Fibroblast of skin of left biceps (primary cell): ENCODE results near the gene MUL1.

Source experiments
- DNase-seq, 2 experiments: peaks; one replicate each; pipeline ENCODE4 v3.0.0-alpha.2; 2013; ENCODE audit warnings: low read depth in 2 of 2

MUL1 gene

DNA sequence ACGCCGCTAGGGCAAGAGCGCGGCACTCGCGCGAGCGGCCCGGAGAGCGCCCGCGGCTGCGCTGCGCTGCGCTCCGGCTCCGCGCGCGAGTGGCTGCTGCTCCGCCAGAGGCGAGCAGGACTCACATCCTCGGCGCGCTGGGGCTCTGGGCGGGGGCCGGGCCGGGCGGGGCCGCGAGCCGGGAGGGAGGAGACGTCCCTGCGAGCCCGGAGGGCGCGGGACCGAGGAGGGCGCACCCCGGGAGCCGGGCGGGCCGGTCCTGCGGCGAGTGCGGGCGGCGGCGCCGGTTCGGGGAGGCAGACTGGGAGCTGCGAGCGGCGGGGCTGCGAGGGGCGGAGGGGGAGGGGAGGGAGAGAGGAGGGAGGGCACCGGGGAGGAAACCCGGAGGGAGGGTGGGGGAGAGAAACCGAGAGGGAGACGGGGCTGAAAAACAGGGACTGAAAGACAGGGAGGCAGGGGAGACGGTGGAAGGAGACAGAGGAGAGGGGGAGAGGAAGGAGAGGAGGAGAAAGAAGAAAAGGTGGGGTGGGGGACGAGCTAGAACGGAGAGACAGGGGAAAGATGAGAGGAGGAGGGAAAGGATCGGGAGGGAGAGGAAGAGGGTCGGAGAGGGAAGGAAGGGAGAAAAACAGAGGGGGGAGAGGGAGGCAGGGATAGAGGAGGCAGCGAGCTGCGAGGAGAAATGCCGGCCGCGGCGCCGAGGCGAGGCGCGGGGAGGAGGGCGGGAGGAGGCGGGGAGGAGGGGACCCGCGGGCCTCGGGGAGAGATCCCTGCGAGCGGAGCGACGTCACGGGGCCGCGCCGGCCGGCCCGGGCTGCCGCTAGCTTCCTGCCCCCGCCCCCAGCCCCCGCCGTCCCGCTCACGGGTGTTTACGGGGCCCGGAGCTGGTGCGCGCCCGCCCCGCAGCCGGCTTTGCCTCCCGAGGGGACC, 22.2 kb downstream of the MUL1 start, which contains the start of gene CAMK2N1:
TSS of gene CAMK2N1 (minus strand) at position 684 of the 930 bp plus-strand sequence. CDS start 831 bp downstream, outside the sequence.
- DNase-seq, result peak in 1 of 2 experiments; percentile 26

DNA sequence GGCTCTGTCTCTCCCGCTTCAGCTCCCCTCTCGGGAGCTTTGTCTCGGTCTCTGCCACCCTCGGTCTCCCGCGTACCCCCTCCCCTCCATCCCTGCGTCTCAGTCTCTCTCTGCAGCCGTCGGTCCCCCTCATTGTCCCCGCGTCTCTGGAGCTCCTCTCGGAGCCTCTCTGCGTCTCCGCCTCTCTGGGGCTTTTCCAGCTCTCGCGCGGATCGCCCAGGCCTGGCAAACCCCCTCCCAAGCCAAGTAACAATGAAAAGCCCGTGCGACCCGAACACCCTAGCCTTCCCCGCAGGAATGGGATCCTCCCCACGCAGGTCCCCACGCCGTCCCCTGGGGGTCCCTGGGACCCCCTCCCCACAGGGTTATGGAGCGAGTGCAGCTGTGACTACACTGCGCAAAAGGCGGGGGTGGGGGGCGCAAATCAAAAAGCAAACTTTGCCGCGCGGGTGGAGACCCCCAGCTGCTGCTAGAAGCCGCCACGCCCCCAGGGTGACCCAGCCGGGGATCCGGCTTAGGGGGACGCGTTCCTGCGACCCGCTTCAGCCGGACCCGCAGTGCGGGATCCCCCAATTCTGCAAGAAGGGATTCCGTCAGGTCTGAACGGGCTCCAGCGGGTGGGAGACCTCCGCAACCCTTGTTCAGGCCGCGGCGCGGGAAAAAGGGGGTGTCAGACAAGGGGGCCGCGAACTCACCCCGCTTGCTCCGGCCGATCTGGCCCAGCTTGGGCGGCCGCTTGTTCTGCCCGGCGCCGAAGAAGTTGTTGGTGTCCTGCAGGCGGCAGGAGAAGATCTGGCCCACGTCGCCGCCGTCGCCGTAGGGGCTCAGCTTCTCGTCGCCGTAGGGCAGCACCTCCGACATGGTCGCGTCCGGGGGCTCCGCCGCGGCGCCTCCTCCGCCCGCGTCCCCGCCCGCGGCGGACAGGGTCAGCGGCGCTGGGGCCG, 23.2 kb downstream of the MUL1 start:
- DNase-seq, result no peak

DNA sequence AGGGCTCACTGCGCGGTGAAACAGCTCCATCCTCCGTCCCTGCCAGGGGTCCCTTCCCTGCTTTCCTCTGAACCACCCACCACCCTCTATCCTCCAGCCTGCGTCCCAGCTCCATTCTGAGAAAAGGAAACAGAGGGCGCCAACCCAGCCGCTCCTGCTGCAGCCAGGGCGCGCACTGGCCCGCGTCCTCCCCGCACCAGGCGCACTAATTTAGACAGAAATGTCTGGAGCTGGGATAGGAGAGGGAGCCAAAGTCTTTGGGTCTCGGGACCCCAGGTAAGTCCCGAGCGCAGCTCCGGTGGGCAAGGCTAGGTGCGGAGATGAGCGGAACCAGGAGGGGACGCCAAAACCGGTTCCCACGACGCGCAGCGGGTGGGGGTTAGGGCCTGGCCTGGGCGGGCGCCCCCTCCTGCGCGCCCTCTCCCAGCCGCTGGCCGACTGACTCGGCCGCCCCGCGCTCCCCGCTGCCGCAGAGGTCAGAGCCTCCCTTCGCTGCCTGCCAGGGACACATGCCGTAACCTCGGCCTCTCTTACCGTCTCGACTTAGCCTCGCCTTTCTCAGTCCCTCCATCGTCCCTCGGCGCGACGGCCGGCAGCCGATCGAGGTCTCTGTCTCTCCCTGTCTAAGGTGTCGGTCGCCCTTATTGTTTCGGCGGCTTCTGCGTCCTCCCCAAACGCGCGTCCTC, 24.0 kb downstream of the MUL1 start:
- DNase-seq, result no peak

DNA sequence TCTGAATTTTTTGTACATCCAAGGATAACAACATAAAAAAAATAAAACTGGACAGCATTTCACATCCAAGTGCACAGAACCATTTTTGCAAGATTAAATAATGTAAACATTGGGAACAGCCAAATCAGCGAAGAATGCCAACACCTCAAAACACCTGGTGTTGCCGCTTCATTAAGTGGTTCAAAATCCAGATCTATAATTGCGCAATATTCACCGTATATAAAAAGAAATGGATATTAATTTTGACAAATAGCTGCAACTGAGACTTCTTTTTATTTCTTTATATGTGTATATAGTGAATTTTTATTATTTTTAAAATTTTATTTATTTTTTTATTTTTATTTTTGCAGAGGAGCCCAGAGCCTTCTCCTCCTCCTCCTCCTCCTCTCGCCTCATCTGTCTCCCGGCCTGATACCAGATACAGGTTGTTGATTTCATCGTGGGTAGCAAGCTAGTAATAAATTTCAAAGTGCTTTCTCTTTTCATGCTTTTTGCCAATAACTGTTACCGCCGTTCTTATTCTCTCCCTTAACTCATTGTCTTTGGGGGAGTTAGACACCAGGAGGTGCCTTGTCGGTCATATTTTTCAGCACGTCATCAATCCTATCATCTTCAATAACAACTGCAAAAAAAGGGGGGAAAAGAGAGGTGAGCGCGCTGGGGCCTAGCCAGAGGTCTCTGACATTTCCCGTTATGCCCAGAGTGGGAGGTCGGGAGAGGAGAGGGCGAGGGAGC, 24.7 kb downstream of the MUL1 start:
- DNase-seq, result no peak

DNA sequence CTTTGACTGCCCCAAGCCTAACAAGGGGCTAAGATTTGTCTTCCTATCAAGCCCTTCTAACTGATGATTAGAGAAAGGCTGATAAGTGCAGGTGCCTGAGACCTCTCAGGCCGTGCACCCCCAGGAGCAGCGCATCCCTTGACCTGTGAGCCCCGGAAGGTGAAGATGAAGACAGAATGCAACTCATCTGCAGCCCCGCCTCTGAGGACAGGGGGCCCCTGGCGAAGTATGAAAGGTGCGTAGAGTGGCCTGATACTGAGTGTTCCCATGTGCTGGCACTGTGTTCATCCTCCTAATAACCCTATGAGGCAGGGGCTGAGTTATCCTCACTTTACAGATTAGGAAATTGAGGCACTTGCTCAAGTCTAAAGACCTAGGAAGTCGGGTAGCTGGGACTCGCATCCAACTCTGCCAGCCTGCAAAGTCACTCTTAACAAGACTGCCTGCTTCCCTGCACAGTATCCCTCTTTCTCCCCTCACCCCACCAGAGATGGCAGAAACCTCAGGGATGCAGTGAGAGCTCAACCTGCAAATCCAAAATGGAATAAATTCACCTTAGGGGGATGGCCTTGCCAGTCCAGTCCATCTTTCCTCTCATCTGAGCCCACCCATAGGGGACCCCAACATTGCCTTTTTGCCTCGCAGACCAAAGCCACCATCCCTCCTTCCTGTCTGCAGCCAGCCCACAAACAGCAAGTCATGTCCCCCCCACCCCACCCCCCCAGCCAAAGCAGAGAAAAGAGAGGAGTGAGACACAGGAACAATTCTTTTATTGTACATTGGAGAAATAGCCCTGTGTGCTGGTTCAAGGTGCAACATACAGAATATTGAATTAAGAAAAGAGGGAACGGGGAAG, 26.1 kb downstream of the MUL1 start:
- DNase-seq, result no peak

DNA sequence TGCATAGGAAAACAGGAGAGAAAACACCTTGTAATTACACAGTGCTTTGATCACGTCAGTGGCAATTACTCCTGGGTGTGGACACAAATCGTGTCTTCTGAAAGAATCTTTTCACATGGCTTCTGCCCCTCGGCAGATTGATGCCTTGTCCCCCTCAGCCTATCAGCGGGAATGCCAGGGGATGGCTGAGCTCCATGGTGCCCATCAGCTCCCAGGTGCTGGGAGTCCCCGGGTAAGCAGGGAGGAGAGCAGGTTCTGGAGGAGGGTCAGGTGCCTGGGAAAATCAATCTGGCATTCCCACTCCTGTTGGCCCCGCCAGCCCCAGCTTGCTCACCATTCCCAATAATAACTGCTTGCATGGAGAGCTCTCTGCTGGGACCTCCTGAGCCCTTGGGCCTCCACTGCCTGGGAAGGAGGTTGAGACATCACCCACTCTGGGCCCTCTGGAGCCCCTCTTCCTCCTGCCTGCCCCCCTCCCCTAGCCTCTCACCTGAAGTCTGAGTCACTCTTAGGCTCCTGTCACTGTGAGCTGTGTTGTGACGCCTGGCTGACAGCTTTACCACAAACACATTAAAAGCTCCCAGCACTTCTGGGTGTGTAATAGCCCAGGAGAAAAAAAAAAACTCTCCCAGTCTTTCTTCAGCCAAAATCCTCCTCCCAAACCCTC, 26.9 kb downstream of the MUL1 start:
- DNase-seq, result no peak

DNA sequence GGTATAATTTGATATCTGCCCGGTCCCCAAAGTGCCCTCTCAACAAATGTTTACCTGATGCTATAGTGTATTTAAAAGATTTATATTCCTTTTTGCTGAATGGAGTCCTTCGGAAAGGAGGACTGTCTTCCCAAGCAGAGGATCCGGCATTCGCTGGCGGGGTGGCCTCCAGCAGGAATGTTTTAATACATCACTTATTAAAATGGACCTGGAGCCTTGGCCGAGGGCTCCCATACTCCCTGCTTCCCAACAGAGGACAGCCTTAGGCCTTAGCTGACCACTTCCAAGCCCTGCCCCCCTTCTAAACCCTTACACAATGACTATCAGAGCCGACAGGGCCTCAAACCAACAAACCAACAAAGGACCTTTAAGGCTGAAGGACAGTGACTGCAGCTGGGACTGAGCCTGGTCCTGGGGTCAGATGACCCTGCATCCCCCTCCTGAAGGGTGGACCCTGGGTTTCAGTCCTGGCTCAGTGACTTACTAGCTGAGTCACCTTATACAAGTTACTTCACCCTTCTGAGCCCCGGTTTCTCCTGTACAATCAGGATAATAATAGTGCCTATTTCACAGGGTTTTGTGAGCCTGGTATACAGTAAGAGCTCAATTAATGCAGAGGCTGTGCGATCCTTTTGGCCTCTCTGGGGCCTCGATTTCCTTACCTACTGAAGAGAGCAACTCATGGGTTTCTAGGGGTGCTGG, 27.6 kb downstream of the MUL1 start:
- DNase-seq, result no peak

DNA sequence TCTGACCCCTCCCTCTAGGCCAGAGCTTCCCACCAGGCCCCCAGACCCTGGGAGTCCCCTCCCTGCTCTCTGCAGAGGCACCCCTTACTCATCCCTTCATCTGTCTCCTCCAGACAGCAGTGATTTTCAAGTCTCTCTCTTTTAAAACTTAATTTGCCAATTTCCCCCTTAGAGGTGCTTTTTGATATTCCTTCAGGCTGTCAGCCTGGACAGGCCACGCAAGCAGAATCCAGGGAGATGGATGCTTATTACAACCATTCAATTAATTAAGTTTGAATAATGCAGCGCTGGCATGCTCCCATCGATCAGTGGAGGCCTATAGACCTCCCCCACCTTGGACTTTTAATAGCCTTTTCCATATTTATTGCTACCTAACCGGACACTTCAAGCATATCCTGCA, 28.1 kb downstream of the MUL1 start:
- DNase-seq, result no peak

DNA sequence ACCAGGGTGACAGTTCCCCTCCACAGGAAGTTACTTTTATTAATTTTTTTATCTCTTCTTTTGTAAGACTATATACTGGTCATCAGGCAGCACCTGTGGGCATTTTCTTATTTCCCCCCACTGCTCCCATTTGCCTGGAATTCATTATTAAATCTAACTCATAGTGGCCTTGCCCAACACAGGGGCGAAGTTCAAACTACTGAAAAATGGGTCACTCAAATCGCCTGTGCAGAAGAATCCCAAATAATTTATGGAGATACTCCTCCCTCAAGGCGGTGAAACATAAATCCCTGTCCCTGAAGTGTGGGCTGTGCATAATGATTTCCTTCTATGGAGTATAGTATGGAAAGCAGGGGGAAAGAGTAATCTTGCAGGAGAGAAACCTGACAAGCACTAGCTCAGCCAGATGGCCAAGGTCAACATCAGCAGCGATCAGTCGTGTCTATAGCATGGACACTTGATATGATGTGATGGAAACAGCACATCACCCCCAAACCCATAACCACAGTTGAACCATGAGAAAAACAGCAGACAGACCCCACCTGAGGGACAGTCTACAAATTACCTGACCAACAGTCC, 29.8 kb downstream of the MUL1 start:
- no peak for DNase-seq

DNA sequence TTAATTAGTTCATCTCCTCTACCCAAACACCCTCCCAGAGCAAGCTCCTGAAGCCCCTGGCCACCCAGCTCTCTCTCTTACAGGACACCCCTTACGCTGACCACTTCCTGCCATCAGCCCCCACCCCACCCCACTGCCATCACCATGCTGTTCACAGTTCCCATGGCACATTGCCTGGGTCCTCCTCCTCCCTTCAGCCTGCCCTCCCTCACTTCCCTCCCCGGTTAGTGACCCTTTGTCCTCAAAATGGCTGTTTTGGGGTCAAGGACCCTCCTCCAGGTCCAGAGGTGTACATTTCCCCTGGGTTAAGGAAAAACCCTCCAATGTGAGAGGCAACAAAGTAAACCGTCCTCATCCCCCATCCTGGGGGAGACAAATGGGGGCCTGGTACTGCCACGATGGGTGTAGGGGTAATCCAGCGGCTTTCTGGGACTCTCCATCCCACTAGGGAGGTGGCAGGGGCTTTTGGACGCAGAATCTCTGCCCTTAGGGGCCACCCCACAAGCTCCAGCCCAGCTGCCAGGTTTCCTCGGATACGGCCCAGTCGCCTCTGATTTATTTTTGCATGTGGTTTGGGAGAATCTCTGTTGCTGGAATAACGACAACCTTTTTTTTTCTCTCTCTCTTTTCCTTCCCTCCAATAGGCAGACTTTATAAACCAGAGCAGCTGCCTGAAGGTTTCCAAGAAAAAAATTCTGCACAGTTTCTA, 30.4 kb downstream of the MUL1 start:
- peak in 1 of 2 experiments; percentile 9 for DNase-seq

DNA sequence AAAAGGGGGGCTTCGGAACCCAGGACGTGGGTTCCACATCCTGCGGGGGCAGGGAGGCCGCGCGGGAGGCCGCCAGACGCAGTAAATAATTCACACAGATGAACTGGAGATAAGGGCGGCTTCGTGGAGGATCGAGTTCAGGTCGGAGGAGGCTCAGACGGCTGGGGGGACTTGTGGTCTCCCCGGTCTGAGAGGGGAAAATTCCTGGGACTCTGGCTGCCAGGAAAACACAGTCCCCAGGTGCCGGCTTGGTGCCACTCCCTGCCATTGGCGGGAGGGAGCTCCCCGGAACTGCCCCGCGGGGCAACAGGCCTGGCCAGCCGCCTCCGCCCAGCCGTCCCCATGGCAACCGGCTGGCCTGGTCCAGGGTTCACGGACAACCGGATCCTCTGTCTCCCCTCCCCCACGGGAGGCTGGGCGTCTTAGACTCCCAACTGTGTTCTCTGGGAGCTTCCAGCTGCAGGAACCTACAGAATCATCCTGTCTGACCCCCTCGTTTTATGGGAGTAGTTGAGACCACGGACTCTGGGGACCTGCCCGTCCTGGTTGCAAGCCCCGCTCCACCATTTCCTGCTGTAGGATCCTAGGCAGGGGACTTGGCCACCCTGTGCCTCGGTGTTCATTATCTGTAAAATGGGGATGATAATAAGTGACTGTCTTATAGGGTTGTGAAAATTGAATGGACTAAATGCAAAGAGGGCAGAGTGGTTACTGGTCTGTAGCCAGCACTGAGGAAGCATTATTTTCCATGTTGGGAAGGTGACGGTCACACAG, 31.5 kb downstream of the MUL1 start:
- no peak for DNase-seq

DNA sequence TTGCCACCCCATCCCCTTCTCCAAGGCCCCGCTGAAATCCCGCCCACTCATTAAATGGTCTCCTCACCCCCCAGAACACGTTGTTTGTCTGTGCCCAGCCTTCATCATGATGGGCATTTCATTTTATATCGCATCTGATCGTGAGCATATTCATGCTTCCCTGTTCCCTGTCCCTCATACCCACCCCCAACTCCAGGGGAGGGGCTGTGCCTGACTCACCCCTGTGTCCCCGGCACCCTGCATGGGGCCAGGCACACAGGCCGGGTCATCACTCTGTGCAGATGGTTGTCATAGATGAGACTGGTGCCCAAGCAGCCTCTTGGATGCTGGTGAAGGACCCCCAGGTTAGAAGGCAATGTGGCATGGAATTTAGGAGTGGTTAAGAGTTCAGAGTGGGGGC, 33.0 kb downstream of the MUL1 start:
- no peak for DNase-seq

DNA sequence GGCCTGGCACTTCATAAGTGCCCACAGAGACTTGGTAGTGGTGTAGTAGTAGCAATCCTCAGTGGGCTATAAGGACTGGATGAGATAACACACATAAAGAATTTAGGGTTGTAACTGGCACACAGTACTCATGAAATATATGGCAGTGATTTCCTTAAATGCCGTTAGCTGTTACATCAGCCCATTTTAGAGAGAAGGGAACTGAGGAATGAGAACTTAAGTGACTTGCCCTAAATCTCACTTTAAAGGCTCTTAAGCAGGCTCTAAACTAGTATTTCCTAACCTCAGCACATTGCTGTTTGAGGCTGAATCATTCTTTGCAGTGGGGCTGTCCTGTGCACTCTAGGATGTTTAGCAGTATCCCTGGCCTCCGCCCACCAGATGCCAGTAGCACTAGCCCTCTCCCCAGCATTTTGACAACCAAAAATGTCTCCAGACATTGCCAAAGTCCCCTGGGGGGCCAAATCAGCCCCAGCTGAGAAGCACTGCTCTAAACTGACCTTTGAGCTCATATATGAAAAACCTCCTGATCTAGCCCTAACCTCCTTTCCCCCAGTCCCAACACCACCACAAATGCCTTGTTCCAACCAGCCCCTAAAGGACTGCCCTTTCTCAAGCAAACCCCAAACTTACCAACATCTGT, 33.5 kb downstream of the MUL1 start:
- no peak for DNase-seq

DNA sequence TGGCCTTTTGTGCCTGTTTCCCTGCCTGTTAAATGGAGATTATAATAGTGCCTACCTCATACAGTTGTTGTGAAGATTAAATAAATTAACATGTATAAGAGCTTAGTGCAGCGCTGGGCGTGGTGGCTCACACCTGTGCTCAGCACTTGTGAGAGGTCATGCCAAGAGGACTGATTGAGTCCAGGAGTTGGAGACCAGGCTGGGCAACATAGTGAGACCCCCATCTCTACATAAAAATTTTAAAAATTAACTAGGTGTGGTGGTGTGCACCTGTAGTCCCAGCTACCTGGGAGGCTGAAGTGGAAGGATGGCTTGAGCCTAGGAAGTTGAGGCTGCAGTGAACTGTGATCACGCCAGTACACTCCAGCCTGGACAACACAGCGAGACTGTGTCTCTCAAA, 34.1 kb downstream of the MUL1 start:
- DNase-seq, result no peak

DNA sequence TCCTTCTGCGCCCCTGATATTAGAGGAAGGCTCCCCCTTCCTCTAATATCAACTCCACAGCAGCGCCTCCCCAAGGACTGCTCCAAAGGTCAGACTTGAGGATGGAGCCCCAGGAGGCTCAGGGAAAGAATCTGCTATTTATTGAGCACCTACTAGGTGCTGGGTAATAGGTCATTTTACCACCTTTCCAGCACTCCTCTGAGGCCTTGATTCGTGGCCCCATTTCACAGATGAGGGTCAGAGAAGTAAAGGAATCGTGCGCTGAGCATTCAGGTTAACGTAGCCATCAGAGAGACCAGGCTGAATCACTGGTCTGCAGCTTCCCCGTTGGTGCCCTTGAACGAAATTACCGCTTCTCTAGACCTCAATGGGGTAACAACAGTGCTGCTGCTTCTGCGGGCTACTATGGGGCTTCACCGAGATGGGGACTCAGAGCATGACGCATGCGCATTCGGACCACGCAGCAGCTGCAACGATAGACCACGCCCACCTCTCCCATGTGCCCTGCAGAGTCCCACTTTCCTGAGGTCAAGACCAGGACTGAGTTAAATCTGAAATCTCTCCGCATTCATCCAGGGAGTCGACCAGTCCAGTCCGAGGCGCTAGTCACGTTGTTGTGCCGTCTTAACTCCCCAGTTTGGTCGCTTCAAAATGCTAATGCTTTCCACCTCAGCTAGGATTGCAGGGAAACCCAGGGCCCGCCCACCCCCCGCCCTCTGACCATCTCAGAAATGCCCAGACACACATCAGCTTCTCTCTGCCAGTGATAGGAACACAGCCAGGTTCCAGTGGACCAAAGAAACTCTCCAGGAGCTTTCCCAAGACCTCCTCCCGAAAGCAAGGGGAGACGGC, 34.9 kb downstream of the MUL1 start:
- DNase-seq, result no peak

DNA sequence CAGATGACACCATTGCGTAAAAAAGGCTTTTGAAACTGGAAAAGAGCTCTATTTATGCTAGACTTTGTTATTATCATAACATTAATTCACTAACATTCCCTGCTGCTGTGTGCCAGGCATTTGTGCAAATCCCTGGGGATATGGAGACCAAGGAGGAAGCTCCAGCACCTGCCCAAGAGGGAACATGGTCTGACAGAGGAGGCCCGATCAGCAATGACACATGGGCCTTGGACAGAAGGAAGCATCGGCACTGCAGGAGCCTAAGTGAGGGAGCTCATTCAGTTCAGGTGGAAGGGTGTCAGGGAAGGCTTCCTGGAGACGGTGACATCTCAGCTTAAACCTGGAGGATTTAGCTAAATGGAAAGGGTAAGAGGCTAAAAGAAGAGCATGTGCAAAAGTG, 35.8 kb downstream of the MUL1 start:
- no peak for DNase-seq
